HFFc6 (cell line): ENCODE results near the gene PTH2R. TPM values are rescaled to one million over a fixed set of nuclear protein-coding genes. Genes with fewer than 3 reads are reported as not detected.
"Not testable (repeated sequence)": the region's sequence is repeated elsewhere in the genome, so short reads cannot be mapped to it uniquely, and the experiment has no call there.

ENCODE experiments used
- DNase-seq: peaks from one replicate; pipeline ENCODE4 v3.0.0-alpha.2; 2018
- H3K27ac Mint-ChIP-seq: 2 replicates; pipeline ENCODE4 v1.8.0; 2020; ENCODE audit warnings: mild to moderate bottlenecking, mixed read lengths
- H3K27me3 Mint-ChIP-seq: 2 replicates; pipeline ENCODE4 v1.8.0; 2021; ENCODE audit warnings: mild to moderate bottlenecking, moderate library complexity, mixed read lengths; ENCODE audit not compliant: insufficient read depth
- H3K36me3 Mint-ChIP-seq: 2 replicates; pipeline ENCODE4 v1.8.0; 2021; ENCODE audit warnings: low read depth, mixed read lengths
- H3K4me1 Mint-ChIP-seq: 2 replicates; pipeline ENCODE4 v1.8.0; 2020; ENCODE audit warnings: low read depth, mixed read lengths
- H3K4me3 Mint-ChIP-seq: 2 replicates; pipeline ENCODE4 v1.8.0; 2020; ENCODE audit warnings: mild to moderate bottlenecking, moderate library complexity, mixed read lengths
- H3K9me3 Mint-ChIP-seq: 2 replicates; pipeline ENCODE4 v1.8.0; 2020; ENCODE audit warnings: mild to moderate bottlenecking, mixed read lengths
- CTCF ChIP-seq: fragments of 200-600 bp; sonication (generic); IDR thresholded peaks from 2 replicates; pipeline ENCODE4 v1.5.0; 2021; ENCODE audit warnings: antibody characterized with exemption, mild to moderate bottlenecking
- total RNA-seq, 6 experiments: library from RNA; stranded (reverse); fragmentation: NEBNext Ultra II Directional; extraction: Animal tissue kit (Norgen Biotek cat#: 25700); gene quantifications; 2 replicates in 1 of 6; 3 replicates in 5 of 6; pipeline ENCODE4 v1.2.3, GENCODE V29; 2021

PTH2R gene
- total RNA-seq, 6 experiments from 2014 or later = not detected

- H3K4me3 Mint-ChIP-seq = no peak overlapping the region
- DNase-seq = no peak
- H3K9me3 Mint-ChIP-seq = peaks cover 21% of the 10 kb centered on the region
- H3K36me3 Mint-ChIP-seq = no peaks in the 10 kb centered on the region
- no peak overlapping the region for H3K27ac Mint-ChIP-seq
- no peaks in the 10 kb centered on the region; the same call in none of the 2 replicates for H3K27me3 Mint-ChIP-seq
- TF ChIP-seq CTCF = no peak
- H3K4me1 Mint-ChIP-seq = no peaks in the 10 kb centered on the region
Measured at GRCh38 chr2:208477741-208478140, 71.1 kb downstream of the PTH2R start.

DNA sequence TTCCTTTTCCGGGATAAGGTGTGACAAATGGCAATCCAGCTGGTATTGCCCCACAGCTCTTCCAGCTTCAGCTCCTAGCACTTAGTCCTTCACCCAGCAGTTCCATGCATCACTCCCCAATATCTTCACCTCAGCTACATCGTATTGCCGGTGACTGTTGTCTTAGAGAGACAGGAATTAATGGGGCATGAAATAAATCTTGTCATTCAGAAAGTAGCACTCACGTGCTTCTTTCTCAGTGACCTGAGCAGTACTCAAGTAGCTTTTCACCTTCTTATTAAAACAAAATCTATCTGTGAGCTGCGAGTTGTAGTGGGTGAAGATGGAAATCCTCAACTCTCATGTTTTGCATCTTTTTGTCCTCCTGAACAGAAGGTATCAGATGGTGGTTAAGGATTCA, 72.8 kb downstream of the PTH2R start:
- H3K27ac Mint-ChIP-seq = no peak overlapping the region
- TF ChIP-seq CTCF = no peak
- no peak overlapping the region for H3K4me3 Mint-ChIP-seq
- H3K27me3 Mint-ChIP-seq = no peaks in the 10 kb centered on the region; the same call in none of the 2 replicates
- no peaks in the 10 kb centered on the region for H3K36me3 Mint-ChIP-seq
- no peak for DNase-seq
- H3K4me1 Mint-ChIP-seq = no peaks in the 10 kb centered on the region
- peaks cover 22% of the 10 kb centered on the region for H3K9me3 Mint-ChIP-seq

DNA sequence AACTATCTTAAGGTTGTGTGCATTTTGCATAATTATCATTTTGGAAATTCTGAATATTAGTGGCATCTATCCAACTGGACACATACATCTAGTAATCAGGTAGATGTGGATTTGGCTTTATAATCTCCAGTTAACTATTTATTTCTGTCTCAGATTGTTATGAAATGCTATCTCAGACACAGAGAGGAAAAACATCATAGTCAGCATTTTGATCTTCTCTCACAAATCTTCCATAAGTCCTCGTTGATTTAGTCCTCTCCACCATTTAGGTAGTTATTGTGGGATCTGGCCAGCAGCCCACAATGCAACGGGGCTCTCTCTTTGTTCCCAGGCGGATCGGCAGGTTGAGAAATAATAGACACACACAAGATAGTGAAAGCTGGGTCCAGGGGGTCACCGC, 75.4 kb downstream of the PTH2R start:
- H3K4me3 Mint-ChIP-seq, H3K27ac Mint-ChIP-seq, H3K4me1 Mint-ChIP-seq, H3K27me3 Mint-ChIP-seq, DNase-seq, H3K36me3 Mint-ChIP-seq: not testable (repeated sequence)
- peaks cover 39% of the 10 kb centered on the region for H3K9me3 Mint-ChIP-seq

DNA sequence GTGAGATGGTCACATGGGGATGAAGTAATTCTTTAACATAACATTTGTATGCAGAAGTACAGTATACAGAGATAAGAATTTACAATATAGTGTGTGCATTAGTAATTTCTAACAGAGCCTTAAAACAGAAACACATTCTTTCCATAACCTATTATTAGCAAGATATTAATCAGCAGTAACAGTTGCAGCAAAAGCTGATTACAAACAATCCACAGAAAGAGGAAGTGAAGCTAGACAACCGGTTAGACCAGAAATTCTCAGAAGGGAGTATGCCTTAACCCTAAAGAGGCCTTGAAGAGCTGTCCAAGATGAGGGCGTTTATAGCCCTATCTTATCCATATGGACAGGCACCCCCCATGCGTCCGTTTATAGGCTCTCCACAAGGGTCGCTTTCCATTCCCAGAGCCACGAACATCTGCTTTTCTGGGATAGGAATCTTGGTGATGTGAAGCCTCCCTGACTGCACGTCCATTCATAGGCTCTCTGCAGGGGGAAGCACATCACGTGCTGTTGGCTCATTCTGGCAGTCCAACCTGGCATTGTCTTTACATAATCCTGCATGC, 75.9 kb downstream of the PTH2R start:
- H3K27ac Mint-ChIP-seq, DNase-seq, H3K36me3 Mint-ChIP-seq, H3K27me3 Mint-ChIP-seq, H3K4me1 Mint-ChIP-seq, H3K4me3 Mint-ChIP-seq: not testable (repeated sequence)
- H3K9me3 Mint-ChIP-seq = peaks cover 42% of the 10 kb centered on the region

DNA sequence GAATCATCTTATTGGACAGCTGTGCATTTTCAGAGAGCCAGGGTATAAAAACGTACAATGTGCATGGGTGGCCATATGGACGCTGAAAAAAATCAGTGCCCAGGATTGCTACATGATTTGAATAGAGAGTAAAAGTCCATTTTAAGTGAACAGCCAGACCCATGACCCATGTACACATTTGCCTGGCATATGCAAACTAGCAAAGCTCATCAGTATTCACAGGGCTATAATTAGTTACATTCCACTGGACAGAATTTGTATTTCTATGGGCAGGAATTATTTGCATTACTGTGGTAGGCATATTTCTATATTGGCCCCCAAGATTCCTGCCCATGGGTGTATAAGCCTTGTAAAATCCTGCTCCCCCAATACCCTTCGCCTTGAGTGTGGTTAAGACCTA, 78.8 kb downstream of the PTH2R start:
- Mint-ChIP-seq H3K27ac (no peak overlapping the region), H3K4me1 (no peaks in the 10 kb centered on the region), H3K36me3 (peaks cover 6% of the 10 kb centered on the region; the same call in 1 of the 2 replicates), H3K27me3 (no peaks in the 10 kb centered on the region; the same call in 1 of the 2 replicates), H3K4me3 (no peak overlapping the region), H3K9me3 (peaks cover 40% of the 10 kb centered on the region)
- no peak for TF ChIP-seq CTCF
- no peak for DNase-seq

GRCh38 chr2:208488686-208489564, 82.3 kb downstream of the PTH2R start:
- Mint-ChIP-seq H3K27me3 (no peaks in the 10 kb centered on the region; the same call in 1 of the 2 replicates), H3K4me3 (no peak overlapping the region), H3K9me3 (peaks cover 51% of the 10 kb centered on the region), H3K36me3 (peaks cover 6% of the 10 kb centered on the region; the same call in 1 of the 2 replicates), H3K4me1 (no peaks in the 10 kb centered on the region), H3K27ac (no peak overlapping the region)
- TF ChIP-seq CTCF = no peak
- no peak for DNase-seq
